Ishikawa (cell line): Measurements from ENCODE around the gene ATP23.

Source experiments
- CEBPB ChIP-seq: IDR thresholded peaks from 2 replicates; pipeline ENCODE4 v1.6.1; 2012
- CREB1 ChIP-seq: IDR thresholded peaks from 2 replicates; pipeline ENCODE4 v1.6.1; 2012; ENCODE audit warnings: low read depth
- EGR1 ChIP-seq: IDR thresholded peaks from 2 replicates; pipeline ENCODE4 v1.6.1; 2012
- EP300 ChIP-seq: IDR thresholded peaks from 2 replicates; pipeline ENCODE4 v1.6.1; 2012; ENCODE audit warnings: borderline replicate concordance
- FOXM1 ChIP-seq: IDR thresholded peaks from 2 replicates; pipeline ENCODE4 v1.6.1; 2012; ENCODE audit warnings: low read depth, borderline replicate concordance
- MAX ChIP-seq: IDR thresholded peaks from 2 replicates; pipeline ENCODE4 v1.6.1; 2012
- NFIC ChIP-seq: IDR thresholded peaks from 2 replicates; pipeline ENCODE4 v1.6.1; 2012
- RAD21 ChIP-seq: IDR thresholded peaks from 2 replicates; pipeline ENCODE4 v1.6.1; 2012; ENCODE audit warnings: low read depth
- TAF1 ChIP-seq: IDR thresholded peaks from 2 replicates; pipeline ENCODE4 v1.6.1; 2012; ENCODE audit warnings: low read depth, mild to moderate bottlenecking
- TCF12 ChIP-seq: IDR thresholded peaks from 2 replicates; pipeline ENCODE4 v1.6.1; 2012; ENCODE audit warnings: low read depth
- TEAD4 ChIP-seq: IDR thresholded peaks from 2 replicates; pipeline ENCODE4 v1.6.1; 2012
- USF1 ChIP-seq: IDR thresholded peaks from 2 replicates; pipeline ENCODE4 v1.6.1; 2012
- YY1 ChIP-seq: IDR thresholded peaks from 2 replicates; pipeline ENCODE4 v1.6.1; 2012; ENCODE audit warnings: low read depth
- ZBTB7A ChIP-seq: IDR thresholded peaks from 2 replicates; pipeline ENCODE4 v1.6.1; 2012; ENCODE audit warnings: low read depth
- TF ChIP-seq, protein P1 (sequence below): IDR thresholded peaks from 2 replicates; pipeline ENCODE4 v1.6.1; 2012; ENCODE audit warnings: low read depth, mild to moderate bottlenecking

The ATP23 gene

DNA sequence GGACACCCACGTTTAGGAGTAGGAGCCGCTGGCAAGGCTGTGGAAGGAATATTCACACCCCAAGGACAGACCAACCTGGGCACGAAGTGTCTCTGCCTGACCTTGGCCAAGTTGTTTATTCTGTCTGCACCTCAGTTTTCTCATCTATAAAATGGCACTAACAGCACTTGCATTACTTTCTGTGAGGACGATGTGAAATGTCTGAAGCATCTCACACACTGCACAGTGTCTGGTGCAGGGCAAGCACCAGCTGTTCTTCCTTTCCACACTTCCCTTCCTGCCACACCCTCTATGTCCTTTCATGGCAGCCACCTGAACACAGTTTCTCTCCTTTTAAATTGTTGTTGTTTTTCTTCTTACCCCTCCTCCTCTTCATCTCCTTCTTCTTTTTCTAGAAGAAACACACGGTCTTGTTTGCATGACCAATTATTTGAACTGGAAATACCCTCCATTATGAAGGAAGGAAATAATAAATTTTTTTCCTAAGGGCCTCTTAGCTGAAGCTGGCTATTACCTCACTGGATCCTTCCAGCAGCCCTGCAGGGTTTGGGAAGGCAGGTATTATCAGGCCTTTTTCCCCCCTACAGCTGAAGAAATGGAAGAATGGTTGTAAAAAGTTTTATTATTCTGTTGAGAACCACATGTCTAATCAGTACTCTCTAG is 42.9 kb upstream of the ATP23 start:
- no peak for TF ChIP-seq ZBTB7A
- no peak for TF ChIP-seq FOXM1
- no peak for TF ChIP-seq TEAD4
- TF ChIP-seq, protein P1, sequence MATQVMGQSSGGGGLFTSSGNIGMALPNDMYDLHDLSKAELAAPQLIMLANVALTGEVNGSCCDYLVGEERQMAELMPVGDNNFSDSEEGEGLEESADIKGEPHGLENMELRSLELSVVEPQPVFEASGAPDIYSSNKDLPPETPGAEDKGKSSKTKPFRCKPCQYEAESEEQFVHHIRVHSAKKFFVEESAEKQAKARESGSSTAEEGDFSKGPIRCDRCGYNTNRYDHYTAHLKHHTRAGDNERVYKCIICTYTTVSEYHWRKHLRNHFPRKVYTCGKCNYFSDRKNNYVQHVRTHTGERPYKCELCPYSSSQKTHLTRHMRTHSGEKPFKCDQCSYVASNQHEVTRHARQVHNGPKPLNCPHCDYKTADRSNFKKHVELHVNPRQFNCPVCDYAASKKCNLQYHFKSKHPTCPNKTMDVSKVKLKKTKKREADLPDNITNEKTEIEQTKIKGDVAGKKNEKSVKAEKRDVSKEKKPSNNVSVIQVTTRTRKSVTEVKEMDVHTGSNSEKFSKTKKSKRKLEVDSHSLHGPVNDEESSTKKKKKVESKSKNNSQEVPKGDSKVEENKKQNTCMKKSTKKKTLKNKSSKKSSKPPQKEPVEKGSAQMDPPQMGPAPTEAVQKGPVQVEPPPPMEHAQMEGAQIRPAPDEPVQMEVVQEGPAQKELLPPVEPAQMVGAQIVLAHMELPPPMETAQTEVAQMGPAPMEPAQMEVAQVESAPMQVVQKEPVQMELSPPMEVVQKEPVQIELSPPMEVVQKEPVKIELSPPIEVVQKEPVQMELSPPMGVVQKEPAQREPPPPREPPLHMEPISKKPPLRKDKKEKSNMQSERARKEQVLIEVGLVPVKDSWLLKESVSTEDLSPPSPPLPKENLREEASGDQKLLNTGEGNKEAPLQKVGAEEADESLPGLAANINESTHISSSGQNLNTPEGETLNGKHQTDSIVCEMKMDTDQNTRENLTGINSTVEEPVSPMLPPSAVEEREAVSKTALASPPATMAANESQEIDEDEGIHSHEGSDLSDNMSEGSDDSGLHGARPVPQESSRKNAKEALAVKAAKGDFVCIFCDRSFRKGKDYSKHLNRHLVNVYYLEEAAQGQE, result no peak
- no peak for TF ChIP-seq USF1
- TF ChIP-seq EP300, result no peak
- TF ChIP-seq NFIC, result no peak
- no peak for TF ChIP-seq EGR1
- TF ChIP-seq CEBPB, result no peak
- no peak for TF ChIP-seq RAD21
- no peak for TF ChIP-seq CREB1
- TF ChIP-seq MAX, result no peak
- no peak for TF ChIP-seq YY1
- no peak for TF ChIP-seq TCF12
- TF ChIP-seq TAF1, result no peak

GRCh38 chr12:57899010-57899662 is 42.2 kb upstream of the ATP23 start:
- TF ChIP-seq USF1 (no peak), CEBPB (no peak), TEAD4 (no peak), EGR1 (no peak), TAF1 (no peak)
- TF ChIP-seq, protein P1, result no peak

GRCh38 chr12:57902478-57902969 is 38.8 kb upstream of the ATP23 start:
- TF ChIP-seq RAD21 (no peak), NFIC (no peak), YY1 (no peak), TAF1 (no peak), EGR1 (no peak), EP300 (no peak), ZBTB7A (no peak), CEBPB (no peak), TEAD4 (no peak), CREB1 (no peak), TCF12 (no peak), MAX (no peak), FOXM1 (no peak), USF1 (no peak)
- TF ChIP-seq, protein P1, result no peak

DNA sequence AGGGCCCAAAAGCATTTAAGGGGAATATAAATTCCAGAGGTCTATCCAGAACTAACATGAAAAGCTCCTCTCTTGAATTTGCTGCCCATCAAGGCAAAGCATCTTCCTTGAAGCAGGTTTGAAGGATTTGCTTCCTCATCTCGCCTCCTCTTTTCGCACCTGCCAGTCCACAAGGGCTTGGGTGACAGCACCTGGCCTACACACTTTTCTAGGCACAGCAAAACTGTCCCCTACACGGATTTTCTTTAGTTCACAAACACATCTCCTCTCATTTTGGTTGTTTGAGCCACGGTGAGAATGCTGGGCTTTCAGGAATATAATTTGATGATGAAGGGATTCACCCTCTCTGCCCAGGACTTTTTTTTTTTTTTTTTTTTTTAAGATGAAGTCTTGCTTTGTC is 36.9 kb upstream of the ATP23 start:
- no peak for TF ChIP-seq NFIC
